Myocyte (in vitro differentiated cells): ENCODE measurements around the gene NACC2. TPM values are rescaled to one million over a fixed set of nuclear protein-coding genes. Genes with fewer than 3 reads are reported as not detected.
"Not testable (repeated sequence)": the region's sequence is repeated elsewhere in the genome, so short reads cannot be mapped to it uniquely, and the experiment has no call there.

ENCODE experiments used
- DNase-seq: peaks from one replicate; pipeline ENCODE4 v3.0.0-alpha.2; 2012; ENCODE audit warnings: low read depth
- total RNA-seq: library from RNA; depleted of rRNA; stranded (reverse); fragments of >200 nt; gene quantifications from 2 replicates; pipeline ENCODE4 v1.2.3, GENCODE V29; 2014

NACC2 gene
- total RNA-seq, 1 donor from 2014 or later = 22.8 TPM

- DNase-seq = no peak
Measured at GRCh38 chr9:136111910-136112309, 16.8 kb upstream of the NACC2 start.

- DNase-seq = no peak
Measured at GRCh38 chr9:136111190-136111589, 16.1 kb upstream of the NACC2 start.

- no peak for DNase-seq
Measured at GRCh38 chr9:136110082-136111061, 15.3 kb upstream of the NACC2 start.

- DNase-seq = peak; percentile 92
Measured at GRCh38 chr9:136109351-136110081, 14.4 kb upstream of the NACC2 start.

GRCh38 chr9:136108648-136109266, 13.7 kb upstream of the NACC2 start:
- no peak for DNase-seq

- DNase-seq = no peak
Measured at GRCh38 chr9:136107953-136108647, 13.0 kb upstream of the NACC2 start.

- no peak for DNase-seq
Measured at GRCh38 chr9:136107155-136107952, 12.3 kb upstream of the NACC2 start.

GRCh38 chr9:136105398-136106135, 10.5 kb upstream of the NACC2 start:
- peak; percentile 84 for DNase-seq

- DNase-seq = no peak
Measured at GRCh38 chr9:136104916-136105315, 9.8 kb upstream of the NACC2 start.

- DNase-seq = no peak
Measured at GRCh38 chr9:136104488-136104800, 9.4 kb upstream of the NACC2 start.

GRCh38 chr9:136103651-136104487, 8.8 kb upstream of the NACC2 start:
- DNase-seq = no peak

GRCh38 chr9:136101615-136102074, 6.6 kb upstream of the NACC2 start:
- not testable (repeated sequence) for DNase-seq

GRCh38 chr9:136100700-136101614, 5.9 kb upstream of the NACC2 start:
- no peak for DNase-seq

GRCh38 chr9:136099542-136099941, 4.5 kb upstream of the NACC2 start:
- no peak for DNase-seq

- no peak for DNase-seq
Measured at GRCh38 chr9:136098844-136099243, 3.8 kb upstream of the NACC2 start.

GRCh38 chr9:136098210-136098609, 3.1 kb upstream of the NACC2 start:
- no peak for DNase-seq

GRCh38 chr9:136096505-136097001, 1.5 kb upstream of the NACC2 start:
- DNase-seq = no peak
